Measurements from ENCODE around the gene ETV4.
"Not testable (repeated sequence)": the region's sequence is repeated elsewhere in the genome, so short reads cannot be mapped to it uniquely, and the experiment has no call there.

ETV4 gene

DNA sequence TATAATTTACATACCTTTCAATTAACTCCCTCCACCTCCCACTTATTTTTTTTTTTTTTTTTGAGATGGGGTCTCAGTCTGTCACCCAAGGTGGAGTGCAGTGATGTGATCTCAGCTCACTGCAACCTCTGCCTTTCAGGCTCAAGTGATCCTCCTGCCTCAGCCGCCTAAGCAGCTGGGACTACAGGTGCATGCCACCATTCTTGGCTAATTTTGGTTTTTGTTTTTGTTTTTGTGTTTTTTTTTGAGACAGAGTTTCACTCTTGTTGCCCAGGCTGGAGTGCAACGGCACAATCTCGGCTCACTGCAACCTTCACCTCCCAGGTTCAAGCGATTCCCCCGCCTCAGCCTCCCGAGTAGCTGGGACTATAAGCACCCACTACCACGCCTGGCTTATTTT lies 36.7 kb downstream of the ETV4 start:
- DNase-seq = not testable (repeated sequence)

DNA sequence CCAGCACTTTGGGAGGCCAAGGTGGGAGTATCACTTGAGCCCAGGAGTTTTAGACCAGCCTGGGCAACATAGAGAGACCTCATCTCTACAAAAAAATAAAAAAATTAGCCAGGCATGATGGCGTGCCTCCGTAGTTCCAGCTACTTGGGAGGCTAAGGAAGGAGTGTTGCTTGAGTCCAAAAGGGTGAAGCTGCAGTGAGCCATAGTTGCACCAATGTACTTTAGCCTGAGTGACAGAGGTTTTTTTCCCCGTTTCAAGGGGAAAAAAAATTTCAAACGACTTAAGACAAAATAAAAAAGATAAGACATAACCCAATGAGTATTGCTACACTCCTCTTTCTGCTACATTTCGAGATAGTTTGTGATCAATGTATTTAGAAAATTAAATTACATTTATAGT lies 55.5 kb downstream of the ETV4 start:
- no peak for DNase-seq

- peak; percentile 100 for DNase-seq
These were observed 62.2 kb downstream of the ETV4 start, which contains the start of gene DHX8 for GRCh38 chr17:43483674-43484551. DHX8 (plus strand) TSS chr17:43483975; CDS start chr17:43484038, 63 bp downstream.

- no peak for DNase-seq
These were observed 63.8 kb downstream of the ETV4 start for GRCh38 chr17:43482103-43483012.

- no peak for DNase-seq
These were observed 66.2 kb downstream of the ETV4 start for GRCh38 chr17:43479948-43480347.

Measured in activated CD8-positive, alpha-beta memory T cell treated with anti-CD3 and anti-CD28 coated beads for 24 hours (primary cell).